T-helper 1 cell treated with Interleukin-12 subunit alpha and Interleukin-12 subunit beta and Interleukin-4 antibody, amounts not matched to agents 30 ng/mL and 1 ng/mL, for 36 hours (primary cell): ENCODE results near the gene RAD51B. TPM values are rescaled to one million over a fixed set of nuclear protein-coding genes. Genes with fewer than 3 reads are reported as not detected.

Source experiments
- intact Hi-C: fragments of 100-400 bp; cut with micrococcal nuclease; formaldehyde crosslinking; loops from one replicate; pipeline ENCODE4 v1.15.1; 2024
- total RNA-seq: library from RNA; stranded (reverse); gene quantifications from 2 replicates; pipeline ENCODE4 v1.2.3, GENCODE V29; 2022

Gene RAD51B
- total RNA-seq, 1 donor from 2014 or later = 24.4 TPM

DNA sequence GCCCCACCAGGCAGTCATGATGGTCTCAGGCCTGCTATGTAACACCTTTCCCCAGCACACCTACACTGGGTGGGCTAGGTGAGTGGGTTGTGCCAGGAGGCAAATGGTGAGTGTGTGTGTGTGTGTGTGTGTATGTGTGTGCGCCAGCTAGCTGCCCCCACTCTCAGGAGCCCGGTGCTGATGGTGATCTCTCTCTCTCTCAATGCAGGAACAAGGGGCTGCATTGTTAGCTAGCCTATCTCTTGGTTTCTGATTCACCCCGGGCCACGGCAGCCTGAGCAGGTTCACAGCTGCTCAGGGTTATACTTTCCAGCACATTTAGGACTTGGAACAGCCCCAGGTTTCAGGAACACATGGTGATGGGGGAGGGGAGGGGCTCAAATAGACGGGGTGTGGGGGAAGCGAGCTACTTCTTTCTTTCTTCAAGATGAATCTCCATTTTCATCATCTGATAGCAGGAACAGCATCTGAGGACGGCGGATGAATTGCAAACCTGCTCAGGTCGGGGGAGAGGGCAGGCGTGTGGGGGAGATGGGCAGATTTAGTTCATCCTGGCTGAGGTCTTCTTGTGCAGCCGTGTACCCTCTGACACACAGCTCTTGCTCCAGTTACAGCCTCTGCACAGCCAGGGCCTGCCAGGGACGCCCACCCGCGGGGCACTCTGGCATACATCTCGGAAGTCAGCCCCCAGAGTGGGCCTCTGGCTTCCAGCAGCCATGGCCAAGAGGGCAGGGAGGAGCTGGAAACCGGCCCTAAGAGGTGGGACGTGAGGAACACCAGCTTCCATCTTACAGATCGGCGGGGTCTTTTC is 835.6 kb downstream of the RAD51B start:
- intact Hi-C loops = no loop called here

DNA sequence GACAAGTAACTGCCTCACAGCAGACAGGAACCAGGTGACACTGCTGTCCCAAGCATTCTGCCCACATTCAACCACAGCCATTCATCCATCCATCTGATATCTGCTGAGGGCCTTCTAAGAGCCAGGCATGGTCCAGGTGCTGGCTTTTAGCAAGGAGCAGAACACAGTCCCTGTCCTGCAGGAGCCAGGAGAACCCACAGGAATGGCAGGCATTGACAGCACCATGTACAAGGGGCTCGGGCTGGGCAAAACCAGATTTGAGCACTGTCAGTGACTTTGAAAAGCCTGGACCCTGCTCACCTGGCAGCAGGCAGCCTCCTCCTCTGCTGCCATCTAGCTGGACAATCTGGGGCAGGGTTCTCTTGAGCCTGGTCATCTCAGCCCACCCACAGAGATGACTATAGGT is 836.3 kb downstream of the RAD51B start:
- intact Hi-C loops = no loop called here

DNA sequence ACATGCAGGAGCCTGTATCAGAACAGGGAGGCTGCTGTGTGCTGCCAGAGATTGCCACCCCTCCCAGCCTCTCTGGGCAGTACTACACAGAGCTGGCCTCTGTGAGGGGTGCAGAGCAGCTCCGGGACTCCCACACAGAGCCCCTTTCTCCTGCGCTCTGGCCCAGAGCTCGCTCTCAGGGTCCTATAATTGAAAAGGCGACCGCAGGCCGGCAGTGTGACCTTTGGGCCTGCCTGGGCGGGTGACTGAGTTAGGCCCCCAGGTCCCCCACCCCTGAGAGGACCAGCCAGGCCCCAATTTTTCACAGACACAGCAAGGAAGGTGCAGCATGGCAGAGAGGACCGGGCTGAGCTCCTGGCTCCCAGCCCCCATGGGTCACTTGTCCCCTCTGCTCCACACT is 836.9 kb downstream of the RAD51B start:
- intact Hi-C loops = no loop called here

DNA sequence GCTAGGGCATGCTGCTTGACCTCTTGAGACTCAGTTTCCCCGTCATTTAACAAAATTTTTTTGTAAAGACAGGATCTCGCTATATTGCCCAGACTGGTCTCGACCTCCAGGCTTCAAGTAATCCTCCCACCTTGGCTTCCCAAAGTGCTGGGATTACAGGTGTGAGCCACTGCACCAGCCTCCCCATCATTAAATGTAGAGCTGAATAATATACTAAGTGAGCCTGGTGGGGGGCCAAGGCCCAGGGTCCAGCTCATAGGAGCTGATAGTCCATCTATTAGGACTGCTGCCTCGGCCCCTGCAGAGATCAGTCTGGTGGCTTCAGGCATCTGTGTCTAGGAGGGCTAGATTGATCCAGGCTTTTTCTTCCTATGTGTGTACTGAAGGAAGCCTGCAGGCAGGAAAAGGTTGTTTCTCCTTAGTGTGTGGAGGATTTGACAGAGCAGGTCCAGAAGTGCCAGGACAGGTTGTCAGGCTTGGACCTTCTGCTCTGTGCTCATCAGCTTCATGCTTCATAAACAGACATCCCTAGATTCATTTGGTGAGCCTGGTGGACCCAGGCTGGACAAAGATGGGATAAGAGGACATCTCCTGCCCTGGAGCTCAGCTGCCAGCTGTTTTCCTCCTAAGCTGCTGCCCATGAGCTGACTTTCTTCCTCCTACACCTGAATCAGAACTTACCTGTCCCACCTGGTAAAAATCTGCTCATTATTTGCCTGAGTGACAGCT is 837.9 kb downstream of the RAD51B start:
- intact Hi-C loops = no loop called here

DNA sequence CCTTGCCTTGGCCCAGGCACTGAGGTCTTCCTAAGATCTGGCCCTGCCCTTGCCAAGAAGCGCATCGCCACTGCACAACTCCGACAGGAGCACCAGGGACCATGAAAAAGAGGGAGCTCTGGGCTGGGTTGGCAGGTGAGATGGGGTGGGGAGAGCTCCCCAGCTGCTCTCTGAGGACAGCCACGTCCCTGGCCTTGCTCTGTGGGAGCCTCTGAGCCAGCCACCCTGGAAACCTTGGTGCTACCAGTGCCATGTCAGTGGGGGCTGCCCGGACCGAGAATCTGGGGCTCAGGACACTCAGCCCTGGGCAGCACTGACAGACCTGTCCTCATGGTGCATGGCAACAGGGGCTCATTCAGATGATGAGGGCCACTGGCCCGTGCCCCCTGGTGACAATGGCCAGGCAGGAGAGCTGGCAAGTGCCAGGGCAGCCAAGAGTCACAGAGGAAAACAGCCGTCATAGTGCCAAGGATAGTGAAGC is 838.5 kb downstream of the RAD51B start:
- intact Hi-C loops = no loop called here

DNA sequence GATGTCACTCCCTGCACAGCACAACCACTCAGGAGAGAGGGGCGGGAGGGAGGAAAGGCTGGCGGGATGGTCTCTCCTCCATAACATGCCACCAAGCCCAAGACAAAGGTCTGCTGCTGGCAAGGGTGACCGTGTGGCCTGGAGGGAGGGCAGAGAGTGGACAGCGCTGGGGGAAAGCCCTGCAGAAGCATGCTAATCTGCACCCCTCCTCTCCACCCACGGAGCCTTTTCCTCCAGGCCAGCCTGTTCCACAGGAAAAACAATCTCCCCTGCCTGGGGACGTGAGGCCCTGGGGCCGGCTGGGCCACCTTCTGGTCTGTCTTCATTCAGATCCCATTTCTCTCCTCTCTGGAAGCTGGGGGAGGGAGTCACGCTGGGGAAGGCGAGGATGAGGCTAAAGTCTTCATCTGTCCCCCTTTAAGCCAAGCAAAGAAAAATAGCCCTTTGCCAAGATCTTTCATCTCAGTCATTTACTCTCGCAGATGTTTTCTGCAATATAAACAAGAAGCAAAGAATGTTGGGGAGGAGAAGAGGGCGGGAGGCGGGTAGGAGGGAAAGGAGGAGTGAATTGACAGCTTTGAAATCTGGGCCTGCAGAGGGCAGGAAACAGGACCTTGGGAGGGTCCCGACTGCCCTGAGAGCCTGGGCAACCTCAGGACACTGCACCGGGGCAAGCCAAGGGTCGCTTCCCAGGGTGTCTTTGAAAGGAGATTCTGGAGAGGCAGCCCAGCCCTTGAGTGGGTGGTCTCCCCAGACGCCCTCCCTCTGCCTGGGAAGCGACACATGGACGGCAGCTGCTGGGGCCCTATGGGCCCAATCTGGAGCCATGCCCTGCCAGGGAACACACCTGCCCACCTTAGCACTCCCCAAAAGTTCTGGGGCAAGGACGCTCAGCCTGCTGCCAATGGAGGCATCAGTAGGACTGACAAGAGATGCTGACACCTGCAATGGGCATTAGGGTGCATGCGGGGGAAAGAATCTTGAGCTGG is 839.7 kb downstream of the RAD51B start:
- intact Hi-C loops = no loop called here

DNA sequence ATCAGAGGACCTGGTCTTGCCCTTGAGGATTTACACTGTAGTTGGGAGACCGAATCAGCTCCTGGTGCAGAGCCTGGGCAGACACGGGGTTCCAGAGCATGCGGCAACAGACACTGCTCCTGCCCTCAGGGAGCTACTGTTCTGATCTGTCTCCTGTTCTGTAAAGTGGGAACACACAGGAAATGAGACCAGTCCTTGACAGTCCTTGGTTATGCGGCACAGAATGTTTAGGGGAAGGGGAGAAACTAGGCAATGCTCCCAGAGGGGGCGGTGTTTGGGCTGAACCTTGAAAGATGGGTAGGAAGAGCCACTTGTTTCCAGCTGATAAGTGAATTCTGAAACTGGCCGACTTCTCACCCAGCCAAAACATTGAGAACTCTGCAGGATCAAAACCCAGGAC is 840.9 kb downstream of the RAD51B start:
- intact Hi-C loops = loop anchor here (5.0 kb wide), 3 partner anchors 37 to 413 kb away; no protein-coding TSS in a partner anchor

DNA sequence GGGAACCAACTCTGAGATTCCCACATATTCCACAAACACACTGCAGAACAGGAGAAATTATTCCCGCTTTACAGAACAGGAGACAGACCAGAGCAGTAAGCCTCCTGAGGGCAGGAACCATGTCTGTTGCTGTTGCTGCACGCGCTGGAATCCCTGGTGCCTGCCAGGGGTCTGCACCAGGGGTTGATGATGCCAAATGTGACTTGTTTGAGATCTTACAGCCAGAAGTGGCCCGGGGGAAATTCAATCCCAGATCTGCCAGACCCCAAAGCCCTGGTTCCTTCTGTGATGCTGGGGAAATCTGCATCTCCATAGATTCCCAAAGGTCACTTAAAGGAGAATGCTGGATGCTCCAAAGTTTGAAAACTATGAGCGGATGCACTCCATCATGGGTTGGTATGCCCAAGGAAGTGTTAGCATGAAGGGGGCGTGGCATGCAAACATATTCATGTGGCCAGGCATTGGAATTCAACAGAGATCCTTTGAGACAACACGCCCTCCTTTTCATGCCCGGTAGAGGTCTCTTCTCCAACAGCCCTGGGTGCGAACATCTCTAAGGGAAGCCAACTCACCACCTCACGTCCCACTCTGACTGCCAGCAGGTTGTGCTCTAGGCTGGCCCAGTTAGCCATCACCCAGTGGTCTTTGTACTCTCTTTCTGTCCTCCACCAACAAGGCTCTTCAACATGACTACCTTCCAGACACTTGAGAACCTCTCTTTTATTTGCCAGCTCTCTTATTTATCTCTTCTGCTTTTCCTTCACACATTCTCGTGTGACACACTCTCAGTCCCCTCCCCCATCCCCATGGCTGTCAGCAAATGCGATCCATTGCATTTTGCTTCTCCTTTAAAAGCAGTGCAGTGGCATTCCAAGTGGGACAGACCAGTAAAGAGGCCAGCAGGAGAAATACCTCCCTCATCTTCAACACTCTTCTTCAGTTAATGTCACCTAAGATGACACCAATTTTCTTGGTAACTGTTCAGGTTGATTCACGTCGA is 841.9 kb downstream of the RAD51B start:
- intact Hi-C loops = loop anchor here (5.0 kb wide), 3 partner anchors 36 to 414 kb away; no protein-coding TSS in a partner anchor

DNA sequence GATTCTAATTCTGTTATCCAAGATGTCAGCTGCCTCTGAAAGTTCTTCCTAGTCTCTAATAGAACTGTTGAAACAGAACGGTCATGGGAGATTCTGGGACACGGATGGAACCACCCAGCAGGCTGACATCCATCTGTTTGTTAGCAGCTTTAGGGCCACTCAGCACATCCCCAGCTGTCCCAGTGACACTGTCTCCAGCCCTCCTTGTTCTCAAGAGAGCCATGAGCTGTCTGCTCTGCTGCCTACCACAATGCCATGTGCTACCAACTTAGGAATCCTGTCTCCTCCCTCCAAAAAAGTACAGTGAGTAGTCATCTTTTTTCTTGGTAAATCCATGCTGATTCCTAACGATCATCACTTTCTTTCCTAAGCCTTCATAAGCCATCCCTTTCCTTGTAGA is 842.8 kb downstream of the RAD51B start:
- intact Hi-C loops = loop anchor here (5.0 kb wide), 3 partner anchors 35 to 415 kb away; no protein-coding TSS in a partner anchor

DNA sequence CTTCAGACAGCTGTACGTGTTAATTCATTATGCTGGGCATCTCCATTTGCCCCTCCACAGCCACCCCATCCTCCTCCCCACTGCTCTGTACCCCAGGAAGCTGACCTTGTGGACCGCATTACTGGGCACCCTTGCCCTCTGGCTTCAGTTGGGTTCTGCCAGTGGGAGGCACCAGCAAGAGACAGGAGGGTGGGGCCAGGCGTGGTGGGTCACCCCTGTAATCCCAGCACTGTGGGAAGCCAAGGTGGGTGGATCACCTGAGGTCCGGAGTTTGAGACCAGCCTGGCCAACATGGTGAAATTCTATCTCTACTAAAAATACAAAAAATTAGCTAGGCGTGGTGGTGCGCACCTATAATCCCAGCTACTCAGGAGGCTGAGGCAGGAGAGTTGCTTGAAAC is 843.2 kb downstream of the RAD51B start:
- intact Hi-C loops = loop anchor here (1.0 to 5.0 kb wide), 4 partner anchors 34 to 416 kb away; no protein-coding TSS in a partner anchor

DNA sequence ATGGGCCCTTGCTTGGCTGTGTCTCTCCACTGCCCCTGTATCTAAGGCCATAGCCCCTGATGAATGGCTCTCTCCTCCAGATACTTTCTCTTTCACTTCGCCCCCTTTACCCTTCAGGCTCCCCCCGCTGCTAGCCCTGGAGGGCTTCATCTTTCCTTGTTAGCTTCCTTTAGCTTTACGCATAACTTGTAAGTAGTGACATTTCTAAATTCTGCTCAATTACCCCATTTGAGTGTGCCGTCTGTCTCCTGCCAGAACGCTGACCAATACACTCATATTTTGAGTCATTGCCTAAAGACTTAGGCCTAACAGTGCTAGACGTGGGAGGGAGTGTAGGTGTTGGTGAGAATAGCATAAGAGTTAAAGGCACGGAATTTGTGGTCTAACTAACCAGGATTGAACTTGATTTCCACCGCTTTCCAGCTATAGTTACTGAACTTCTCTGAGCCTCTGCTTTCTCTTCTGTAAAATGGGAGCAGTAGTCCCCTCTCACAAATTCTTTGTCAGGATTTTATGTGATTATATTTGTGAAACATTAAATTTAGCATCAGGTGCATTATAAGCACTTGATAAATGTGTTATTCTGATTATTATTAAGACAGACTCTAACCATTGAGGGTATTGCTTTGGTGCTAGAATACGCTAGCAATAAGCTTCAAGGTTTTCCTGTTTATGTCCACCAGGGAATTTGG is 844.0 kb downstream of the RAD51B start:
- intact Hi-C loops = loop anchor here (1.0 to 5.0 kb wide), 7 partner anchors 22 to 416 kb away; no protein-coding TSS in a partner anchor

DNA sequence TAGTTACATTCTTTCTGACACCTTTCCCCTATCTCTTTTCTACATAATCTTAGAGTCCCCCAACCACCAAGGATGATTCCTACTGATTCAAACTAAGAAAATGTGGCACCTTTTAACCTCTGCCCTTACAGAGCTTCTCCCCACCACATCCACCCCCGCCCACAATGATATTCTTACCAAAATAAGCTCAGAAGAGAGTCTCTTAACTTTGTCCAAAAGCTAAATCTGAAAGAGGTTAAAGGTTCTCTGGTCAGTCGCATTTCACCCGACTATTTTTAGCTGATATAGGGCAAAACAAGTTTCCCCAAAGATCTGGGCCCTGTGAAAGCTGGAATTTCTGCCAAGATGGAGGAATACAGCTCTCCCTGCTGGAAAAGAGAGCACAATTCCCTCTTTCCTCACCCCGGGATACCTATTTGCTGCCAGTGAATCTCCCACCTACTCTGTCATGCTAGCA is 844.7 kb downstream of the RAD51B start:
- intact Hi-C loops = loop anchor here (1.0 to 5.0 kb wide), 6 partner anchors 21 to 417 kb away; no protein-coding TSS in a partner anchor

DNA sequence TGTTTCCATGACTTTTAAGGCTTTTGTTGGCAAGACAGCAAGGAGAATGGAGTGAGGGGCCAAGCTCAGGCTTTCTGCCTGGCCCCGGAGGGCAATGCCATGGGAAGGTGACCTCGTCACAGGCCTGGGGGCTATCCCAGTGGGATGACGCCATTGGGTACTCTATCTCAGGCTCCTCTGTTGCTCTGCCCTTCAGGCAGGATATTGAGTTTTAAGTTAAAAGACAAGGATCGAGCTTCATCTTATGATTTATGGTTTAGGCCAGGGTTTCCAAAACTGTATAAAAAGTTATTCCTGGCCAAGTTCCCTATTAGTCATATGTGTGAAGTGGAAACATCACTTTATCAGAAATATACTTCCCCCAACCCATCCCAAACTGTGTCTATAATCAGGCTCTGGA is 845.6 kb downstream of the RAD51B start:
- intact Hi-C loops = no loop called here

DNA sequence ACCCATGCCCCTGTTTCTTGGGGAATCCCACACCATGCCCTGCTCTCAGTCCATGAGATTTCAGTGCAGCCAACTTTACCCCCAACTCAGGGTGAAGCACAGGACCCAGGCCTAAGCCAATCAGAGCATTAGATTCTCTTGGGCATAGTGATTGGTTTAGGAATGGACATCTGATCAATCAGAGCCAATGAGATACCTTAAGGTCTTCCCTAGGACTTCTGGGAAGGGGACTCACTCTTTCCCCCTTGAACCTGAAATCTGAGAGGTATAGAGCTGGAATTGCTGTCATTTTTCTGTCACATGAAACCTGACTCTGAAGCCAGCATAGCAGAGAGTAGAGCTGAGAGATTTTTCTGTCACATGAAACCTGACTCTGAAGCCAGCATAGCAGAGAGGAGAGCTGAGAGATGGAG is 846.2 kb downstream of the RAD51B start:
- intact Hi-C loops = no loop called here

DNA sequence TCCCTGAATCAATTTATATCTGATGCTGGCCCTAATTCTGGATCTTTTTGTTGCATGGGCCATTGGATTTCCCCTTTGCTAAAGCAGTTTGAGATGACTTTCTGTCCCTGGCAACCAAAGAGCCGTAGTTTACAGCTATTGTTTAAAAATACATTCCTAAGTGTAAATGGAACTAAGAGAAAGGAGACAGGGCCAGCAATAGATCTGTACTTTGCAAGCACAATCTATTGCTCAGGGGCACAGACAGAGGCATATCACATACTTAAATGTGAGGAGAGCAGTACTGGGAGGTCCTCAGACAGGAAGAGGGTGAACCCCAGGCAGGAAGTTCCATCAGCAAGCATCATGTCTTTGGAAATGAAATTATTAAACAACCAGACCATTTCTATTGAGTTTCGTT is 846.7 kb downstream of the RAD51B start:
- intact Hi-C loops = no loop called here

DNA sequence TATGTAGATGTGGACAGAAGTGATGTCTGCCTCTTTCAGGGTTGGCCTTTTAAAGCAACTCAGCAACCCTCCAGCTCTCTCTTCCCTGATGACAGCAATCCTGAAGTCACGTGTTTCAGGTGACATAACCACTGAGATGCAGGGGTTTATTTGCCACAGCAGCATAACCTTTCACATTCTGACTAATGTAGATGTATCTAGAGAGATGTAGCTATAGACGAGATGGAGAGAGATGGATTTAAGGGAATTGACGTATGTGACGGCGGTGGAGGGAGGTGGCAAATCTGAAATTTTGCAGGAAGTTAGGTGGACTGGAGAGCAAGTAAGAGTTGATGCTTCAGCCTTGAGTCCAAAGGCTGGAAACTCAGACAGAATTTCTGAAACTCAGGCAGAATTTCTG is 847.3 kb downstream of the RAD51B start:
- intact Hi-C loops = no loop called here

DNA sequence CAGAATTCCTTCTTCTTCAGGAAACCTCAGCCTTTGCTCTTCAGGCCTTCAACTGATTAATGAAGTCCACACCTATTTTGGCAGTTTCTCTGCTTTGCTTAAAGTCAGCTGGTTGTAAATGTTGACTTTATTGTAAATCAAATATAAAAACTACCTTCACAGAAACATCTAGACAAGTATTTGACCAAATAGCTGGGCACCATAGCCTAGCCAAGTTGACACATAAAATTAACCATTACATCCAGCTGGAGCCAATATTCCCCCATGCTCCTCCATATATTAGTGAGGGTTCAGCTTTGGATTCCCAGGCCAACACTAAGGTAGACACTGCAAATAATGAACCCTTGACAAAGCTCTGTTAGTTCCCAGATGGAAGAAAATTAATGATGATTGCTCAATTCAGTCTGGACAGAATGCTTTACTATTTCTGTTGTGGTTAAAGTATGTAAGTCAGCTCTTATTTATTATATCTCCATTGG is 847.8 kb downstream of the RAD51B start:
- intact Hi-C loops = no loop called here

DNA sequence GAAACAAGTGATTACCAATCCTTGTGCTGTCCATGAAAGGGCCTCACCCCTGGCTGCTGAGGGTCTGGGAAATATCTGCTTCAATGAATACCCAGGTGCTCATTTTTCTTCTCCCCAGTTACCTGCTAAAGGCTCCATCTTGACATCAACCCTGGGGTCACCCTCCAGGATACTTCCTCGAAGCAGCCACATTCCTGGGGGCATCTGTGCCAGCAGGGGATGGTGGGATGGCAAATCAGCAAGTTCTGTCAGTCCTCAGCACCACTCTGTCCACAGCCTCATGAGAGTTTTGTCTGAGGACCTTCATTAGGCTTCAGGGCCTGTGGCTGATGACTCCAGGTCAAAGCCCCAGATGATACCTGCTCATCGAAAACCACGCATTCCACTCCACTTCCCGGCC is 848.4 kb downstream of the RAD51B start:
- intact Hi-C loops = no loop called here

DNA sequence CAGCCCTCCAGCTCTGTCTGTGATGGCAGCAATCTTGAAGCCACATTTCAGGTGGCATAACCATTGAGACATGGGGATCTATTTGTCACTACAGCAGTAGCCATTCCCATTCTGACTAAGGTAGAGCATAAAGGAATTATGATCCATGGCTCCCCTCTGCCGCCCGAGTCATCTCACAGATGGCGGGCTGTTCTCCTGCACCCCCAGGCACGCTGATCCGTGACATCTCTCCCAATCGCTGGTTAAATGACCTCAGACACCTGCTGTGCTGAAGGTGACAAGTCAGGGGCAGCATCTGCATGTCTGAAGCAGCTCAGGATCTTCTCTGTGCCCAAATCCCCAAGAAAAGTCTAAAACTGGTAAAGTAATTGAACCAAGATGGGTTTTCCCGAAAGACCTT is 849.0 kb downstream of the RAD51B start:
- intact Hi-C loops = no loop called here
